Body of pancreas (tissue), 4 donors: ENCODE data around the gene MYO1A.
"Not testable (repeated sequence)": the region's sequence is repeated elsewhere in the genome, so short reads cannot be mapped to it uniquely, and the experiment has no call there.

ENCODE experiments used
- POLR2A ChIP-seq, 3 donors: fragments of 450-650 bp; IDR thresholded peaks; one replicate each; pipeline ENCODE4 v1.6.1; 2016; ENCODE audit warnings: antibody characterized with exemption in 3 of 3, mild to moderate bottlenecking in 2 of 3
- TF ChIP-seq, protein P1 (sequence below), 7 experiments: fragments of 450-650 bp in 4 of 7; fragments of 200-600 bp in 3 of 7; sonication (generic) in 3 of 7; IDR thresholded peaks; one replicate each; pipeline ENCODE4 v1.5.1; 2016 to 2019; ENCODE audit warnings: antibody characterized with exemption in 7 of 7

DNA sequence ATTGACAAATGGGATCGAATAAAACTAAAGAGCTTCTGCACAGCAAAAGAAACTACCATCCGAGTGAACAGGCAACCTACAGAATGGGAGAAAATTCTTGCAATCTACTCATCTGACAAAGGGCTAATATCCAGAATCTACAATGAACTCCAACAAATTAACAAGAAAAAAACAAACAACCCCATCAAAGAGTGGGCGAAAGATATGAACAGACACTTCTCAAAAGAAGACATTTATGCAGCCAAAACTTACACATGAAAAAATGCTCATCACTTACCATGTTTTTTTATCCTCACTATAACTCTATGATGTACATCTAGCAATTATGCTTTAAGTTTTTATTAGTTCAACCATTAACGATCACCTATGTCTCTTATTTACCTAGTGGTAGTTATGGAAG, 4.0 kb upstream of the MYO1A start:
- TF ChIP-seq, protein P1, sequence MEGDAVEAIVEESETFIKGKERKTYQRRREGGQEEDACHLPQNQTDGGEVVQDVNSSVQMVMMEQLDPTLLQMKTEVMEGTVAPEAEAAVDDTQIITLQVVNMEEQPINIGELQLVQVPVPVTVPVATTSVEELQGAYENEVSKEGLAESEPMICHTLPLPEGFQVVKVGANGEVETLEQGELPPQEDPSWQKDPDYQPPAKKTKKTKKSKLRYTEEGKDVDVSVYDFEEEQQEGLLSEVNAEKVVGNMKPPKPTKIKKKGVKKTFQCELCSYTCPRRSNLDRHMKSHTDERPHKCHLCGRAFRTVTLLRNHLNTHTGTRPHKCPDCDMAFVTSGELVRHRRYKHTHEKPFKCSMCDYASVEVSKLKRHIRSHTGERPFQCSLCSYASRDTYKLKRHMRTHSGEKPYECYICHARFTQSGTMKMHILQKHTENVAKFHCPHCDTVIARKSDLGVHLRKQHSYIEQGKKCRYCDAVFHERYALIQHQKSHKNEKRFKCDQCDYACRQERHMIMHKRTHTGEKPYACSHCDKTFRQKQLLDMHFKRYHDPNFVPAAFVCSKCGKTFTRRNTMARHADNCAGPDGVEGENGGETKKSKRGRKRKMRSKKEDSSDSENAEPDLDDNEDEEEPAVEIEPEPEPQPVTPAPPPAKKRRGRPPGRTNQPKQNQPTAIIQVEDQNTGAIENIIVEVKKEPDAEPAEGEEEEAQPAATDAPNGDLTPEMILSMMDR (IDR thresholded peaks at IDR 0.05) = not testable (repeated sequence)
- not testable (repeated sequence) for TF ChIP-seq POLR2A (IDR thresholded peaks at IDR 0.05)
